ENCODE data around the gene ATG5.

- TF ChIP-seq CTCF (optimal IDR thresholded peaks at IDR 0.05 in 1 of 3, IDR thresholded peaks at IDR 0.05 in 1 of 3, conservative IDR thresholded peaks at IDR 0.05 in 1 of 3; ENCODE audit: extremely low read depth in 1 of 3, insufficient read depth in 2 of 3, low read length in 3 of 3) (no peak), EZH2 (IDR thresholded peaks at IDR 0.05; ENCODE audit: low read length) (no peak)
Observed at GRCh38 chr6:106136845-106137244, 188.7 kb downstream of the ATG5 start.

Data from keratinocyte (primary cell).